HFFc6 (cell line): Measurements from ENCODE around the gene SLC38A1. TPM values are rescaled to one million over a fixed set of nuclear protein-coding genes. Genes with fewer than 3 reads are reported as not detected.
"Not testable (repeated sequence)": the region's sequence is repeated elsewhere in the genome, so short reads cannot be mapped to it uniquely, and the experiment has no call there.

Experiments
- DNase-seq: peaks from one replicate; pipeline ENCODE4 v3.0.0-alpha.2; 2018
- H3K27ac Mint-ChIP-seq: 2 replicates; pipeline ENCODE4 v1.8.0; 2020; ENCODE audit warnings: mild to moderate bottlenecking, mixed read lengths
- H3K27me3 Mint-ChIP-seq: 2 replicates; pipeline ENCODE4 v1.8.0; 2021; ENCODE audit warnings: mild to moderate bottlenecking, moderate library complexity, mixed read lengths; ENCODE audit not compliant: insufficient read depth
- H3K36me3 Mint-ChIP-seq: 2 replicates; pipeline ENCODE4 v1.8.0; 2021; ENCODE audit warnings: low read depth, mixed read lengths
- H3K4me1 Mint-ChIP-seq: 2 replicates; pipeline ENCODE4 v1.8.0; 2020; ENCODE audit warnings: low read depth, mixed read lengths
- H3K4me3 Mint-ChIP-seq: 2 replicates; pipeline ENCODE4 v1.8.0; 2020; ENCODE audit warnings: mild to moderate bottlenecking, moderate library complexity, mixed read lengths
- H3K9me3 Mint-ChIP-seq: 2 replicates; pipeline ENCODE4 v1.8.0; 2020; ENCODE audit warnings: mild to moderate bottlenecking, mixed read lengths
- CTCF ChIP-seq: fragments of 200-600 bp; sonication (generic); IDR thresholded peaks from 2 replicates; pipeline ENCODE4 v1.5.0; 2021; ENCODE audit warnings: antibody characterized with exemption, mild to moderate bottlenecking
- total RNA-seq, 6 experiments: library from RNA; stranded (reverse); fragmentation: NEBNext Ultra II Directional; extraction: Animal tissue kit (Norgen Biotek cat#: 25700); gene quantifications; 2 replicates in 1 of 6; 3 replicates in 5 of 6; pipeline ENCODE4 v1.2.3, GENCODE V29; 2021

The SLC38A1 gene
- total RNA-seq, 6 experiments from 2014 or later = 78.2 to 98.5 (median 88.6) TPM

GRCh38 chr12:46206471-46206870 is 62.4 kb downstream of the SLC38A1 start:
- H3K4me3 Mint-ChIP-seq = no peak overlapping the region
- H3K27ac Mint-ChIP-seq = no peak overlapping the region
- H3K36me3 Mint-ChIP-seq = peaks cover 60% of the 10 kb centered on the region
- no peak for DNase-seq
- peaks cover 33% of the 10 kb centered on the region for H3K4me1 Mint-ChIP-seq
- H3K9me3 Mint-ChIP-seq = no peaks in the 10 kb centered on the region
- no peak for TF ChIP-seq CTCF
- H3K27me3 Mint-ChIP-seq = peaks cover 3% of the 10 kb centered on the region; the same call in 1 of the 2 replicates

GRCh38 chr12:46205294-46205693 is 63.5 kb downstream of the SLC38A1 start:
- no peak overlapping the region for H3K4me3 Mint-ChIP-seq
- no peak for TF ChIP-seq CTCF
- no peak overlapping the region for H3K27ac Mint-ChIP-seq
- no peak for DNase-seq
- H3K27me3 Mint-ChIP-seq = peaks cover 3% of the 10 kb centered on the region; the same call in 1 of the 2 replicates
- peaks cover 25% of the 10 kb centered on the region for H3K4me1 Mint-ChIP-seq
- H3K9me3 Mint-ChIP-seq = no peaks in the 10 kb centered on the region
- H3K36me3 Mint-ChIP-seq = peaks cover 54% of the 10 kb centered on the region

- H3K27me3 Mint-ChIP-seq = no peaks in the 10 kb centered on the region; the same call in 1 of the 2 replicates
- no peak overlapping the region for H3K4me3 Mint-ChIP-seq
- no peaks in the 10 kb centered on the region for H3K9me3 Mint-ChIP-seq
- no peak for DNase-seq
- H3K27ac Mint-ChIP-seq = no peak overlapping the region
- no peaks in the 10 kb centered on the region for H3K4me1 Mint-ChIP-seq
- peaks cover 65% of the 10 kb centered on the region for H3K36me3 Mint-ChIP-seq
- TF ChIP-seq CTCF = no peak
Measured at GRCh38 chr12:46201284-46201789, 67.5 kb downstream of the SLC38A1 start.

- Mint-ChIP-seq H3K36me3 (peaks cover 65% of the 10 kb centered on the region), H3K4me3 (no peak overlapping the region), H3K27ac (no peak overlapping the region), H3K27me3 (no peaks in the 10 kb centered on the region; the same call in 1 of the 2 replicates), H3K4me1 (no peaks in the 10 kb centered on the region), H3K9me3 (no peaks in the 10 kb centered on the region)
- no peak for DNase-seq
- no peak for TF ChIP-seq CTCF
Measured at GRCh38 chr12:46200551-46200950, 68.3 kb downstream of the SLC38A1 start.

- H3K4me1 Mint-ChIP-seq = no peaks in the 10 kb centered on the region
- H3K36me3 Mint-ChIP-seq = peaks cover 72% of the 10 kb centered on the region
- H3K9me3 Mint-ChIP-seq = no peaks in the 10 kb centered on the region
- H3K27ac Mint-ChIP-seq = no peak overlapping the region
- no peak for TF ChIP-seq CTCF
- no peaks in the 10 kb centered on the region; the same call in 1 of the 2 replicates for H3K27me3 Mint-ChIP-seq
- no peak overlapping the region for H3K4me3 Mint-ChIP-seq
- no peak for DNase-seq
Measured at GRCh38 chr12:46198913-46199312, 69.9 kb downstream of the SLC38A1 start.

GRCh38 chr12:46197883-46198282 is 71.0 kb downstream of the SLC38A1 start:
- no peak for DNase-seq
- Mint-ChIP-seq H3K4me1 (no peaks in the 10 kb centered on the region), H3K9me3 (peaks cover 8% of the 10 kb centered on the region; the same call in 1 of the 2 replicates), H3K4me3 (no peak overlapping the region), H3K27me3 (no peaks in the 10 kb centered on the region; the same call in 1 of the 2 replicates), H3K36me3 (peaks cover 74% of the 10 kb centered on the region), H3K27ac (no peak overlapping the region)
- no peak for TF ChIP-seq CTCF

- not testable (repeated sequence) for H3K27me3 Mint-ChIP-seq, H3K4me3 Mint-ChIP-seq, DNase-seq, H3K27ac Mint-ChIP-seq
- peaks cover 20% of the 10 kb centered on the region for H3K9me3 Mint-ChIP-seq
- peaks cover 78% of the 10 kb centered on the region for H3K36me3 Mint-ChIP-seq
- H3K4me1 Mint-ChIP-seq = peaks cover 22% of the 10 kb centered on the region
Measured at GRCh38 chr12:46190533-46190932, 78.3 kb downstream of the SLC38A1 start.
